GM12878 (cell line): ENCODE results near the gene PCBP1. TPM values are rescaled to one million over a fixed set of nuclear protein-coding genes. Genes with fewer than 3 reads are reported as not detected.

Experiments used
- ATAC-seq: fragments of 200-7000 bp; cut with Tn5 transposase; 3 replicates; pipeline ENCODE4 v1.9.1; 2020; ENCODE audit warnings: mild to moderate bottlenecking, moderate library complexity
- BruUV-seq: library from RNA; stranded (reverse); fragments of 400-500 nt; replicated peaks from 2 replicates; lab custom pipeline; 2021; lab: Mats Ljungman, UMichigan
- CTCF ChIA-PET: fragments of 300-600 bp; sonication (Branson Sonifier 250); formaldehyde crosslinking; extraction: SDS; loops from one replicate; lab custom pipeline; 2021; ENCODE audit warnings: inconsistent platforms; lab: Yijun Ruan, JAX
- POLR2A ChIA-PET: fragments of 350-600 bp; formaldehyde crosslinking; extraction: SDS; loops from one replicate; lab custom pipeline; 2021; ENCODE audit warnings: inconsistent platforms; lab: Charles Lee
- RAD21 ChIA-PET: fragments of 300-600 bp; sonication (Branson Sonifier 250); formaldehyde crosslinking; loops from one replicate; lab custom pipeline; 2023; ENCODE audit warnings: antibody characterized with exemption; ENCODE audit not compliant: unreplicated experiment; lab: Charles Lee
- SMC1A ChIA-PET: fragments of 300-600 bp; sonication (Branson Sonifier 250); formaldehyde crosslinking; loops from one replicate; lab custom pipeline; 2023; ENCODE audit not compliant: unreplicated experiment, uncharacterized antibody; lab: Charles Lee
- DNase-seq: peaks from one replicate; pipeline ENCODE4 v3.0.0-alpha.2; 2011; ENCODE audit warnings: low read depth, low spot score
- FAIRE-seq: peaks from 3 replicates; lab custom pipeline; 2011; peaks lifted over from hg19 to GRCh38; lab: Jason Lieb, UNC
- H2AFZ ChIP-seq: 2 replicates; pipeline ENCODE4 v1.6.0; 2011; ENCODE audit warnings: low read depth, low read length, control low read depth; ENCODE audit not compliant: control insufficient read depth
- H3K27ac ChIP-seq: 2 replicates; pipeline ENCODE4 v1.5.1; 2011; ENCODE audit warnings: control low read depth; ENCODE audit not compliant: control insufficient read depth, insufficient read depth
- H3K27me3 ChIP-seq, 2 experiments: replicated peaks in 1 of 2; 2 replicates each; pipeline versions ENCODE4 v1.6.0 to v1.6.1; 2011; ENCODE audit warnings: low read length in 1 of 2; ENCODE audit not compliant: control insufficient read depth in 2 of 2, insufficient read depth in 2 of 2
- H3K36me3 ChIP-seq, 2 experiments: 2 replicates each; pipeline ENCODE4 v1.5.1; 2011; ENCODE audit warnings: low read length in 1 of 2; ENCODE audit not compliant: control insufficient read depth in 2 of 2, insufficient read depth in 2 of 2
- H3K4me1 ChIP-seq: 2 replicates; pipeline ENCODE4 v1.6.1; 2011; ENCODE audit warnings: mild to moderate bottlenecking, low read length, moderate library complexity, mixed read lengths; ENCODE audit not compliant: control insufficient read depth, insufficient read depth
- H3K4me2 ChIP-seq: 2 replicates; pipeline ENCODE4 v1.6.0; 2011; ENCODE audit warnings: control low read depth; ENCODE audit not compliant: control insufficient read depth, insufficient read depth
- H3K4me3 ChIP-seq: fragments of 200-600 bp; sonication (generic); 2 replicates; pipeline ENCODE4 v1.5.1; 2016
- H3K79me2 ChIP-seq: 2 replicates; pipeline ENCODE4 v1.6.0; 2011; ENCODE audit warnings: low read length; ENCODE audit not compliant: control insufficient read depth, insufficient read depth
- H3K9ac ChIP-seq: 2 replicates; pipeline ENCODE4 v1.8.0; 2011; ENCODE audit warnings: low read length, control low read depth, mixed read lengths; ENCODE audit not compliant: control insufficient read depth, insufficient read depth
- H3K9me3 ChIP-seq: replicated peaks from 3 replicates; pipeline ENCODE4 v1.5.1; 2011; ENCODE audit warnings: mild to moderate bottlenecking, low read length; ENCODE audit not compliant: control insufficient read depth, insufficient read depth
- H4K20me1 ChIP-seq: 2 replicates; pipeline ENCODE4 v1.6.0; 2011; ENCODE audit not compliant: control insufficient read depth, insufficient read depth
- MEF2A ChIP-seq: IDR thresholded peaks from 2 replicates; pipeline ENCODE4 v1.6.1; 2011; ENCODE audit warnings: low read depth, mild to moderate bottlenecking, low read length, moderate library complexity; ENCODE audit not compliant: insufficient read depth
- MYB ChIP-seq: fragments of 150-350 bp; IDR thresholded peaks from 2 replicates; pipeline ENCODE4 v1.6.1; 2014; ENCODE audit warnings: mild to moderate bottlenecking, low read depth, low read length, borderline replicate concordance
- NBN ChIP-seq: fragments of 450-650 bp; IDR thresholded peaks from 2 replicates; pipeline ENCODE4 v1.6.1; 2016
- NR2F1 ChIP-seq: fragments of 450-650 bp; conservative IDR thresholded peaks from 2 replicates; pipeline ENCODE4 v1.6.1; 2017; ENCODE audit warnings: mild to moderate bottlenecking
- PAX5 ChIP-seq: IDR thresholded peaks from 2 replicates; pipeline ENCODE4 v1.6.1; 2011; ENCODE audit warnings: low read depth, low read length, borderline replicate concordance
- SMARCA5 ChIP-seq: fragments of 450-650 bp; IDR thresholded peaks from 2 replicates; pipeline ENCODE4 v1.6.1; 2017; ENCODE audit warnings: mild to moderate bottlenecking
- SREBF2 ChIP-seq: IDR thresholded peaks from 2 replicates; pipeline ENCODE4 v1.6.1; 2012; ENCODE audit warnings: mild to moderate bottlenecking, low read length
- ZNF207 ChIP-seq: fragments of 450-650 bp; IDR thresholded peaks from 2 replicates; pipeline ENCODE4 v1.6.1; 2014; ENCODE audit warnings: antibody characterized with exemption, mild to moderate bottlenecking, borderline replicate concordance
- WGBS: methylation state at CpG from one replicate; pipeline ENCODE4 v1.1.6; 2016; ENCODE audit warnings: low lambda C conversion rate; ENCODE audit not compliant: insufficient replicate concordance, insufficient coverage; ENCODE audit errors: missing lambda C conversion rate; 5-methylcytosine and 5-hydroxymethylcytosine counted together
- in situ Hi-C: fragments of 300-500 bp; cut with MboI; formaldehyde crosslinking; loops from 9 replicates; pipeline ENCODE4 v1.14.3; 2018; ENCODE audit warnings: mixed read lengths
- intact Hi-C: fragments of 100-400 bp; cut with micrococcal nuclease; formaldehyde crosslinking; loops from one replicate; pipeline ENCODE4 v1.14.2; 2022; ENCODE audit not compliant: unreplicated experiment
- polyA plus RNA-seq, 11 experiments: library from polyadenylated mRNA; depleted of rRNA in 4 of 11; unstranded in 6 of 11; stranded (reverse) in 5 of 11; fragments of >200 nt; fragmentation: Nextera tagmentation in 4 of 11; fragmentation: Illumina TruSeq in 1 of 11; extraction: Ambion mirVana in 4 of 11; extraction: Trizol in 1 of 11; gene quantifications; 1 replicate in 1 of 11; 2 replicates in 10 of 11; pipeline versions ENCODE4 v1.2.1 to v1.2.3, GENCODE V29; 2011 to 2016; ENCODE audit warnings: inconsistent platforms in 2 of 11, missing spikeins in 2 of 11, low read depth in 1 of 11
- total RNA-seq, 4 experiments: library from RNA; depleted of rRNA in 3 of 4; stranded (reverse); fragments of >200 nt in 3 of 4; fragmentation: Illumina TruSeq in 1 of 4; extraction: Trizol in 1 of 4; gene quantifications; 2 replicates each; pipeline versions ENCODE4 v1.2.1 to v1.2.3, GENCODE V29; 2013 to 2021
- TF ChIP-seq, protein P1 (sequence below): IDR thresholded peaks from 2 replicates; pipeline ENCODE4 v1.6.1; 2012; ENCODE audit warnings: improper control_type of control experiment, low read depth, low read length; ENCODE audit not compliant: insufficient replicate concordance
- TF ChIP-seq, protein P2 (sequence below): fragments of 150-350 bp; IDR thresholded peaks from 2 replicates; pipeline ENCODE4 v1.6.1; 2014; ENCODE audit warnings: mild to moderate bottlenecking, low read depth, low read length
- TF ChIP-seq, protein P3 (sequence below): fragments of 450-650 bp; formaldehyde crosslinking; IDR thresholded peaks from 2 replicates; pipeline ENCODE4 v1.5.0; 2022; ENCODE audit warnings: mild to moderate bottlenecking, missing genetic modification characterization

The PCBP1 gene
- total and polyA plus RNA-seq, 10 of the 15 experiments (the other 5 are each of a cell fraction or from before 2014, with no cell fraction given): 24.4 to 494 (median 130) TPM

DNA sequence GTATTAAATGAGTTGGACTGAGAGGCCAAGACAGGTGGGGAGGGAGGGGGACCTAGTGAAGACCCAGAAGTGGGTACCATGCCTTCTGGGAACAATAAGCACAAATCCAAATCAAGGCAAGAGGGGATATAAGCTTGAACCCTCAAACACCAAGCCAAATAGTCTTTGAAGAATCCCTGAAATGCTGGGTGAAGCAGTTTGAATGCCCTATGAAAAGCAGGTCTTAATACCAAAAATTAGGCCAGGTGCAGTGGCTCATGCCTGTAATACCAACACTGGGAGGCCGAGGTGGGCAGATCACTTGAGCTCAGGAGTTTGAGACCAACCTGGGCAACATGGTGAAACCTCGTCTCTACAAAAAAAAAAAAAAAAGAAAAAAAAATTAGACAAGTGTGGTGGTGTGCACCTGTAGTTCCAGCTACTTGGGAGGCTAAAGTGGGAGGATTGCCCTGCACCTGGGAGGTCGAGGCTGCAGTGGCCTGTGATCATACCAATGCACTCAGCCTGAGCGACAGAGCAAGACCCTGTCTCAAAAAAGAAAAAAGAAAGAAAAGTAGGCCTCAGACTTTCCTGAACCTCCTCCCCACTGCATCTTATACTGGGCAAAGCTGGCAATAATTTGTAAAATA lies 3.5 kb downstream of the PCBP1 start:
- peak overlapping the region; percentile 96 for H3K4me2 ChIP-seq
- no peak overlapping the region; the same call in 1 of the 2 replicates for H3K4me3 ChIP-seq
- H2AFZ ChIP-seq: no peak overlapping the region
- intact Hi-C loops (no loop called here), in situ Hi-C loops (loop anchor here (5.0 kb wide), 1 partner anchor 46 kb away; no protein-coding TSS in a partner anchor)
- ChIA-PET POLR2A (interaction anchor here (0.7 to 13.4 kb wide), 5 partner anchors 16 to 43 kb away, joined by 3 to 187 read pairs (median 138); no protein-coding TSS in a partner anchor), SMC1A (interaction anchor here (1.2 to 6.5 kb wide), 5 partner anchors 16 to 43 kb away, joined by 3 to 80 read pairs (median 11); no protein-coding TSS in a partner anchor), RAD21 (interaction anchor here (1.1 to 5.8 kb wide), 6 partner anchors 14 to 50 kb away, joined by 3 to 36 read pairs (median 8); no protein-coding TSS in a partner anchor), CTCF (interaction anchor here (0.7 to 3.4 kb wide), 5 partner anchors 17 to 41 kb away, joined by 3 to 25 read pairs (median 3); no protein-coding TSS in a partner anchor)
- DNase-seq (no peak), ATAC-seq (no peak), FAIRE-seq (no peak)
- H3K9me3 ChIP-seq: no peaks in the 10 kb centered on the region; the same call in none of the 3 replicates
- H4K20me1 ChIP-seq: no peaks in the 10 kb centered on the region
- peak overlapping the region; percentile 36 for H3K9ac ChIP-seq
- WGBS: 100% methylated on average over 3 of the region's 4 CpGs
- TF ChIP-seq, protein P1, sequence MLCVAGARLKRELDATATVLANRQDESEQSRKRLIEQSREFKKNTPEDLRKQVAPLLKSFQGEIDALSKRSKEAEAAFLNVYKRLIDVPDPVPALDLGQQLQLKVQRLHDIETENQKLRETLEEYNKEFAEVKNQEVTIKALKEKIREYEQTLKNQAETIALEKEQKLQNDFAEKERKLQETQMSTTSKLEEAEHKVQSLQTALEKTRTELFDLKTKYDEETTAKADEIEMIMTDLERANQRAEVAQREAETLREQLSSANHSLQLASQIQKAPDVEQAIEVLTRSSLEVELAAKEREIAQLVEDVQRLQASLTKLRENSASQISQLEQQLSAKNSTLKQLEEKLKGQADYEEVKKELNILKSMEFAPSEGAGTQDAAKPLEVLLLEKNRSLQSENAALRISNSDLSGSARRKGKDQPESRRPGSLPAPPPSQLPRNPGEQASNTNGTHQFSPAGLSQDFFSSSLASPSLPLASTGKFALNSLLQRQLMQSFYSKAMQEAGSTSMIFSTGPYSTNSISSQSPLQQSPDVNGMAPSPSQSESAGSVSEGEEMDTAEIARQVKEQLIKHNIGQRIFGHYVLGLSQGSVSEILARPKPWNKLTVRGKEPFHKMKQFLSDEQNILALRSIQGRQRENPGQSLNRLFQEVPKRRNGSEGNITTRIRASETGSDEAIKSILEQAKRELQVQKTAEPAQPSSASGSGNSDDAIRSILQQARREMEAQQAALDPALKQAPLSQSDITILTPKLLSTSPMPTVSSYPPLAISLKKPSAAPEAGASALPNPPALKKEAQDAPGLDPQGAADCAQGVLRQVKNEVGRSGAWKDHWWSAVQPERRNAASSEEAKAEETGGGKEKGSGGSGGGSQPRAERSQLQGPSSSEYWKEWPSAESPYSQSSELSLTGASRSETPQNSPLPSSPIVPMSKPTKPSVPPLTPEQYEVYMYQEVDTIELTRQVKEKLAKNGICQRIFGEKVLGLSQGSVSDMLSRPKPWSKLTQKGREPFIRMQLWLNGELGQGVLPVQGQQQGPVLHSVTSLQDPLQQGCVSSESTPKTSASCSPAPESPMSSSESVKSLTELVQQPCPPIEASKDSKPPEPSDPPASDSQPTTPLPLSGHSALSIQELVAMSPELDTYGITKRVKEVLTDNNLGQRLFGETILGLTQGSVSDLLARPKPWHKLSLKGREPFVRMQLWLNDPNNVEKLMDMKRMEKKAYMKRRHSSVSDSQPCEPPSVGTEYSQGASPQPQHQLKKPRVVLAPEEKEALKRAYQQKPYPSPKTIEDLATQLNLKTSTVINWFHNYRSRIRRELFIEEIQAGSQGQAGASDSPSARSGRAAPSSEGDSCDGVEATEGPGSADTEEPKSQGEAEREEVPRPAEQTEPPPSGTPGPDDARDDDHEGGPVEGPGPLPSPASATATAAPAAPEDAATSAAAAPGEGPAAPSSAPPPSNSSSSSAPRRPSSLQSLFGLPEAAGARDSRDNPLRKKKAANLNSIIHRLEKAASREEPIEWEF: no peak
- TF ChIP-seq MYB (no peak), MEF2A (no peak), NBN (no peak), SMARCA5 (no peak), NR2F1 (no peak), SREBF2 (no peak), ZNF207 (no peak), PAX5 (no peak)
- TF ChIP-seq, protein P2, sequence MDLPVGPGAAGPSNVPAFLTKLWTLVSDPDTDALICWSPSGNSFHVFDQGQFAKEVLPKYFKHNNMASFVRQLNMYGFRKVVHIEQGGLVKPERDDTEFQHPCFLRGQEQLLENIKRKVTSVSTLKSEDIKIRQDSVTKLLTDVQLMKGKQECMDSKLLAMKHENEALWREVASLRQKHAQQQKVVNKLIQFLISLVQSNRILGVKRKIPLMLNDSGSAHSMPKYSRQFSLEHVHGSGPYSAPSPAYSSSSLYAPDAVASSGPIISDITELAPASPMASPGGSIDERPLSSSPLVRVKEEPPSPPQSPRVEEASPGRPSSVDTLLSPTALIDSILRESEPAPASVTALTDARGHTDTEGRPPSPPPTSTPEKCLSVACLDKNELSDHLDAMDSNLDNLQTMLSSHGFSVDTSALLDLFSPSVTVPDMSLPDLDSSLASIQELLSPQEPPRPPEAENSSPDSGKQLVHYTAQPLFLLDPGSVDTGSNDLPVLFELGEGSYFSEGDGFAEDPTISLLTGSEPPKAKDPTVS: no peak
- TF ChIP-seq, protein P3, sequence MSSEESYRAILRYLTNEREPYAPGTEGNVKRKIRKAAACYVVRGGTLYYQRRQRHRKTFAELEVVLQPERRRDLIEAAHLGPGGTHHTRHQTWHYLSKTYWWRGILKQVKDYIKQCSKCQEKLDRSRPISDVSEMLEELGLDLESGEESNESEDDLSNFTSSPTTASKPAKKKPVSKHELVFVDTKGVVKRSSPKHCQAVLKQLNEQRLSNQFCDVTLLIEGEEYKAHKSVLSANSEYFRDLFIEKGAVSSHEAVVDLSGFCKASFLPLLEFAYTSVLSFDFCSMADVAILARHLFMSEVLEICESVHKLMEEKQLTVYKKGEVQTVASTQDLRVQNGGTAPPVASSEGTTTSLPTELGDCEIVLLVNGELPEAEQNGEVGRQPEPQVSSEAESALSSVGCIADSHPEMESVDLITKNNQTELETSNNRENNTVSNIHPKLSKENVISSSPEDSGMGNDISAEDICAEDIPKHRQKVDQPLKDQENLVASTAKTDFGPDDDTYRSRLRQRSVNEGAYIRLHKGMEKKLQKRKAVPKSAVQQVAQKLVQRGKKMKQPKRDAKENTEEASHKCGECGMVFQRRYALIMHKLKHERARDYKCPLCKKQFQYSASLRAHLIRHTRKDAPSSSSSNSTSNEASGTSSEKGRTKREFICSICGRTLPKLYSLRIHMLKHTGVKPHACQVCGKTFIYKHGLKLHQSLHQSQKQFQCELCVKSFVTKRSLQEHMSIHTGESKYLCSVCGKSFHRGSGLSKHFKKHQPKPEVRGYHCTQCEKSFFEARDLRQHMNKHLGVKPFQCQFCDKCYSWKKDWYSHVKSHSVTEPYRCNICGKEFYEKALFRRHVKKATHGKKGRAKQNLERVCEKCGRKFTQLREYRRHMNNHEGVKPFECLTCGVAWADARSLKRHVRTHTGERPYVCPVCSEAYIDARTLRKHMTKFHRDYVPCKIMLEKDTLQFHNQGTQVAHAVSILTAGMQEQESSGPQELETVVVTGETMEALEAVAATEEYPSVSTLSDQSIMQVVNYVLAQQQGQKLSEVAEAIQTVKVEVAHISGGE (CRISPR knock-in tag): no peak
- H3K36me3 ChIP-seq: peaks cover 3 to 15% of the 10 kb centered on the region in 2 experiments
- H3K27ac ChIP-seq: peak overlapping the region; percentile 90
- peaks cover 39% of the 10 kb centered on the region for H3K79me2 ChIP-seq
- H3K27me3 ChIP-seq: no peaks in the 10 kb centered on the region
- no TSS peak for BruUV-seq
- peaks cover 25% of the 10 kb centered on the region for H3K4me1 ChIP-seq
